Pancreas (tissue), 10 donors: ENCODE results near the gene DDX24. TPM values are rescaled to one million over a fixed set of nuclear protein-coding genes. Genes with fewer than 3 reads are reported as not detected.
A peak's percentile ranks its signal among the peaks of the same experiment; 100 is the strongest.

Experiments
- ATAC-seq, 4 donors: fragments of 200-7000 bp; cut with Tn5 transposase; one replicate each; pipeline versions ENCODE4 v1.8.0 to v1.9.1; 2020; ENCODE audit warnings: mild to moderate bottlenecking in 4 of 4, moderate library complexity in 4 of 4
- DNase-seq, 6 donors: peaks; one replicate each; pipeline ENCODE4 v3.0.0-alpha.2; 2020
- FAIRE-seq: peaks from 2 replicates; lab custom pipeline; 2012; peaks lifted over from hg19 to GRCh38; lab: Jason Lieb, UNC
- H3K27ac ChIP-seq, 4 donors: fragments of 200-600 bp; sonication (generic); 1 replicate in 3 of 4; 2 replicates in 1 of 4; pipeline versions ENCODE4 v1.5.0 to v1.8.0; 2020
- H3K27me3 ChIP-seq, 4 donors: fragments of 200-600 bp; one replicate each; pipeline ENCODE4 v1.8.0; 2021
- H3K36me3 ChIP-seq, 3 donors: fragments of 200-600 bp; sonication (generic) in 1 of 3; one replicate each; pipeline versions ENCODE4 v1.5.0 to v1.8.0; 2020 to 2021
- H3K4me1 ChIP-seq, 3 donors: fragments of 200-600 bp; one replicate each; pipeline ENCODE4 v1.8.0; 2021
- H3K4me3 ChIP-seq, 4 donors: fragments of 200-600 bp; sonication (generic) in 2 of 4; one replicate each; pipeline versions ENCODE4 v1.5.0 to v1.8.0; 2020 to 2021
- H3K9me3 ChIP-seq, 4 donors: fragments of 200-600 bp; one replicate each; pipeline ENCODE4 v1.8.0; 2021
- WGBS, 2 donors: extraction: QIAGEN DNeasy Blood & Tissue Kit; methylation state at CpG; one replicate each; pipeline ENCODE4 v1.1.7; 2013; 5-methylcytosine and 5-hydroxymethylcytosine counted together
- intact Hi-C, 3 donors: fragments of 100-400 bp; cut with DNase I; formaldehyde crosslinking; loops; one replicate each; pipeline versions ENCODE4 v1.11.1 to v1.14.2; 2022
- polyA plus RNA-seq, 2 donors: library from polyadenylated mRNA; stranded (reverse); fragments of 200-250 nt; gene quantifications; one replicate each; pipeline ENCODE4 v1.2.3, GENCODE V29; 2013
- total RNA-seq, 6 donors: library from RNA; stranded (reverse); fragmentation: NEBNext Ultra II Directional in 4 of 6; extraction: Animal tissue kit (Norgen Biotek cat#: 25700) in 4 of 6; gene quantifications; one replicate each; pipeline versions ENCODE4 v1.2.1 to v1.2.4, GENCODE V29; 2021 to 2023
- TF ChIP-seq, protein P1 (sequence below), 4 donors: fragments of 200-600 bp; sonication (generic) in 3 of 4; IDR thresholded peaks; one replicate each; pipeline versions ENCODE4 v1.5.0 to v1.8.0; 2021; ENCODE audit warnings: antibody characterized with exemption in 4 of 4
- donor health status: healthy with polysubstance abuse.
- donor health status: DM: no; HTN: no; CAD: no; lungs with moderate emphysema.
- donor health status: DM: no; HTN: no; CAD: no.
- donor health status: control.
- donor health status: control.
- donor health status: Bipolar disorder and iron deficiency.
- donor health status: DM: yes; HTN: yes; CAD: no.
- donor health status: DM: no; HTN: no; CAD: no.
- donor health status: DM: no; HTN: no; CAD: no.
- donor health status: DM: yes; HTN: yes; CAD: no.

Gene DDX24
- total and polyA plus RNA-seq, 8 donors = 55.9 to 111 (median 68.1) TPM

GRCh38 chr14:94021416-94022157 lies 59.4 kb downstream of the DDX24 start:
- ATAC-seq (no peak), DNase-seq (no peak), FAIRE-seq (no peak)
- H3K27ac ChIP-seq = no peak overlapping the region
- H3K4me3 ChIP-seq = no peak overlapping the region
- peaks cover 0 to 5% (median 0%) of the 10 kb centered on the region in 3 donors for H3K4me1 ChIP-seq
- H3K27me3 ChIP-seq = no peaks in the 10 kb centered on the region
- no peaks in the 10 kb centered on the region for H3K9me3 ChIP-seq
- H3K36me3 ChIP-seq = no peaks in the 10 kb centered on the region
- intact Hi-C loops = no loop called here
- TF ChIP-seq, protein P1, sequence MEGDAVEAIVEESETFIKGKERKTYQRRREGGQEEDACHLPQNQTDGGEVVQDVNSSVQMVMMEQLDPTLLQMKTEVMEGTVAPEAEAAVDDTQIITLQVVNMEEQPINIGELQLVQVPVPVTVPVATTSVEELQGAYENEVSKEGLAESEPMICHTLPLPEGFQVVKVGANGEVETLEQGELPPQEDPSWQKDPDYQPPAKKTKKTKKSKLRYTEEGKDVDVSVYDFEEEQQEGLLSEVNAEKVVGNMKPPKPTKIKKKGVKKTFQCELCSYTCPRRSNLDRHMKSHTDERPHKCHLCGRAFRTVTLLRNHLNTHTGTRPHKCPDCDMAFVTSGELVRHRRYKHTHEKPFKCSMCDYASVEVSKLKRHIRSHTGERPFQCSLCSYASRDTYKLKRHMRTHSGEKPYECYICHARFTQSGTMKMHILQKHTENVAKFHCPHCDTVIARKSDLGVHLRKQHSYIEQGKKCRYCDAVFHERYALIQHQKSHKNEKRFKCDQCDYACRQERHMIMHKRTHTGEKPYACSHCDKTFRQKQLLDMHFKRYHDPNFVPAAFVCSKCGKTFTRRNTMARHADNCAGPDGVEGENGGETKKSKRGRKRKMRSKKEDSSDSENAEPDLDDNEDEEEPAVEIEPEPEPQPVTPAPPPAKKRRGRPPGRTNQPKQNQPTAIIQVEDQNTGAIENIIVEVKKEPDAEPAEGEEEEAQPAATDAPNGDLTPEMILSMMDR (IDR thresholded peaks at IDR 0.05) = no peak
- 65 to 67% methylated on average over 10 of the region's 10 CpGs for WGBS, 2 donors

- DNase-seq = no peak
- no peak for FAIRE-seq
- Histone ChIP-seq H3K9me3 (no peaks in the 10 kb centered on the region), H3K36me3 (no peaks in the 10 kb centered on the region), H3K27me3 (no peaks in the 10 kb centered on the region), H3K4me1 (peaks cover 0 to 5% (median 0%) of the 10 kb centered on the region in 3 donors), H3K27ac (no peak overlapping the region), H3K4me3 (no peak overlapping the region)
- intact Hi-C loops = no loop called here
- TF ChIP-seq, protein P1 (IDR thresholded peaks at IDR 0.05) = no peak
- ATAC-seq = no peak
- WGBS, 2 donors = 81 to 89% methylated on average over 2 of the region's 2 CpGs
Measured at GRCh38 chr14:94021001-94021400, 60.0 kb downstream of the DDX24 start.

DNA sequence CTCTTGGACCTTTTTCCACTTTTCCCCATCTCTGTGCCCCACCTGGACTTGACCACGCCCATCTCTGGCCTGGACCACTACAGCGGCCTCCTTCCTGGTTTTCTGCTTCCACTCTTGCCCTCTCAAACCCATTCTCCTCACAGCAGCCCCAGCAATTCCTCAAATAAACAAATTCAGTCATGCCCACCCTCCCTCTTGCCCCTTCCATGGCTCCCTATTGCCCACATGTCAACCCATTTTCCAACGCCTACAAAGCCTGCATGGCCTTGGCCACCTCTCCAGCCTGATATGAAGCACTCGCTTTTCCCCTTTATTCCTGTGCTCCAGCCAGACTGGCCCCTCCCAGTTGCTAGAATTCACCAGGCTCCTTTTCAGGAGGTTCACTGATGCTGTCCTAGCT lies 60.7 kb downstream of the DDX24 start:
- DNase-seq = no peak
- no peak overlapping the region for H3K4me3 ChIP-seq

GRCh38 chr14:94019329-94019728 lies 61.7 kb downstream of the DDX24 start:
- 35 to 43% methylated on average over 6 of the region's 6 CpGs for WGBS, 2 donors
- Histone ChIP-seq H3K9me3 (no peaks in the 10 kb centered on the region), H3K4me3 (no peak overlapping the region), H3K27ac (no peak overlapping the region), H3K27me3 (no peaks in the 10 kb centered on the region), H3K4me1 (peaks cover 0 to 5% (median 0%) of the 10 kb centered on the region in 3 donors), H3K36me3 (no peaks in the 10 kb centered on the region)
- FAIRE-seq (no peak), DNase-seq (peak in 3 of 6 donors; percentile 43 to 51 (median 44)), ATAC-seq (peak; percentile 55 to 81 (median 66))
- TF ChIP-seq, protein P1 (IDR thresholded peaks at IDR 0.05) = no peak
- intact Hi-C loops = no loop called here

More for the DNA sequence above, 60.7 kb downstream of the DDX24 start:
- Histone ChIP-seq H3K27me3 (no peaks in the 10 kb centered on the region), H3K4me1 (peaks cover 0 to 5% (median 0%) of the 10 kb centered on the region in 3 donors), H3K36me3 (no peaks in the 10 kb centered on the region), H3K27ac (no peak overlapping the region), H3K9me3 (no peaks in the 10 kb centered on the region)
- FAIRE-seq (no peak), ATAC-seq (no peak)
- 72 to 79% methylated on average over 4 of the region's 4 CpGs for WGBS, 2 donors
- TF ChIP-seq, protein P1 (IDR thresholded peaks at IDR 0.05) = no peak
- intact Hi-C loops = no loop called here

GRCh38 chr14:94018308-94018707 lies 62.7 kb downstream of the DDX24 start:
- H3K4me3 ChIP-seq = no peak overlapping the region
- intact Hi-C loops = no loop called here
- no peaks in the 10 kb centered on the region for H3K36me3 ChIP-seq
- no peak overlapping the region for H3K27ac ChIP-seq
- H3K27me3 ChIP-seq = no peaks in the 10 kb centered on the region
- 82 to 87% methylated on average over 8 of the region's 8 CpGs for WGBS, 2 donors
- TF ChIP-seq, protein P1 (IDR thresholded peaks at IDR 0.05) = no peak
- peaks cover 0 to 5% (median 0%) of the 10 kb centered on the region in 3 donors for H3K4me1 ChIP-seq
- DNase-seq = no peak
- ATAC-seq = no peak
- H3K9me3 ChIP-seq = no peaks in the 10 kb centered on the region
- FAIRE-seq = no peak
